Peyer's patch (tissue), 4 donors: Measurements from ENCODE around the gene HHIP. TPM values are rescaled to one million over a fixed set of nuclear protein-coding genes. Genes with fewer than 3 reads are reported as not detected.
A peak's percentile ranks its signal among the peaks of the same experiment; 100 is the strongest.

Source experiments
- DNase-seq, 3 donors: peaks; one replicate each; pipeline ENCODE4 v3.0.0-alpha.2; 2017 to 2019
- H3K27ac ChIP-seq, 4 donors: fragments of 200-600 bp; sonication (generic); one replicate each; pipeline ENCODE4 v1.5.1; 2016 to 2019
- H3K27me3 ChIP-seq, 2 donors: fragments of 200-600 bp; sonication (generic); one replicate each; pipeline ENCODE4 v1.5.1; 2019
- H3K36me3 ChIP-seq, 3 donors: fragments of 200-600 bp; sonication (generic); one replicate each; pipeline ENCODE4 v1.5.1; 2016 to 2019
- H3K4me1 ChIP-seq, 4 donors: fragments of 200-600 bp; sonication (generic); one replicate each; pipeline ENCODE4 v1.5.1; 2016 to 2019
- H3K4me3 ChIP-seq, 4 donors: fragments of 200-600 bp; sonication (generic); 1 replicate in 3 of 4; 2 replicates in 1 of 4; pipeline ENCODE4 v1.5.1; 2016 to 2019; ENCODE audit warnings: mild to moderate bottlenecking in 1 of 4
- H3K9me3 ChIP-seq, 4 donors: fragments of 200-600 bp; sonication (generic); one replicate each; pipeline ENCODE4 v1.5.1; 2016 to 2019; ENCODE audit warnings: mild to moderate bottlenecking in 1 of 4
- POLR2A ChIP-seq, 2 donors: fragments of 450-650 bp; IDR thresholded peaks; one replicate each; pipeline ENCODE4 v1.5.1; 2017; ENCODE audit warnings: antibody characterized with exemption in 2 of 2, mild to moderate bottlenecking in 2 of 2, moderate library complexity in 2 of 2
- total RNA-seq, 4 donors: library from RNA; depleted of rRNA; stranded (reverse); fragments of >200 nt; gene quantifications; one replicate each; pipeline ENCODE4 v1.1.0, GENCODE V29; 2016
- TF ChIP-seq, protein P1 (sequence below), 6 experiments: fragments of 450-650 bp in 4 of 6; fragments of 200-600 bp in 2 of 6; sonication (generic) in 1 of 6; IDR thresholded peaks; one replicate each; pipeline ENCODE4 v1.5.1; 2017 to 2019; ENCODE audit warnings: antibody characterized with exemption in 6 of 6, mild to moderate bottlenecking in 3 of 6, moderate library complexity in 1 of 6

Gene HHIP
- total RNA-seq, 4 donors from 2014 or later, result 3.0 to 37.1 (median 6.6) TPM

DNA sequence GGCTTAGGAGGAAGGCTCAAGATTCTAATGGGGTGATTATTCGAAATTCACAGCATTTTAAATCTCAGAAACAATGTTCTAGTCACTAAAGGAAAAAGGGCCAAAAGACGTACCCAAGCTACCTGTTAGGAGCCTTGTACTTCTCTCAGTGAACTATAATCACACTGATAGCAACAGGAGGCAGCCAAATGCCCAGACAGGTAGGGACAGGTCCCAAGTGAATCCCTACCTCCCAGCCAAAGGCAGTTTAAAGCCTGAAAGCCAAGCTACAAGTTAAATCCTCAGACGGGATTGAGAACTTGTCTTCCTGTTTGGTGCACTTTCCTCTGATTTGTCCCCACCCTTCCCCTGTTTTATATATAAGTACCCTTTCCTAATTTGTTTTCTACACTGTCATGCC, 24.3 kb upstream of the HHIP start:
- TF ChIP-seq POLR2A (IDR thresholded peaks at IDR 0.05), result no peak
- TF ChIP-seq, protein P1, sequence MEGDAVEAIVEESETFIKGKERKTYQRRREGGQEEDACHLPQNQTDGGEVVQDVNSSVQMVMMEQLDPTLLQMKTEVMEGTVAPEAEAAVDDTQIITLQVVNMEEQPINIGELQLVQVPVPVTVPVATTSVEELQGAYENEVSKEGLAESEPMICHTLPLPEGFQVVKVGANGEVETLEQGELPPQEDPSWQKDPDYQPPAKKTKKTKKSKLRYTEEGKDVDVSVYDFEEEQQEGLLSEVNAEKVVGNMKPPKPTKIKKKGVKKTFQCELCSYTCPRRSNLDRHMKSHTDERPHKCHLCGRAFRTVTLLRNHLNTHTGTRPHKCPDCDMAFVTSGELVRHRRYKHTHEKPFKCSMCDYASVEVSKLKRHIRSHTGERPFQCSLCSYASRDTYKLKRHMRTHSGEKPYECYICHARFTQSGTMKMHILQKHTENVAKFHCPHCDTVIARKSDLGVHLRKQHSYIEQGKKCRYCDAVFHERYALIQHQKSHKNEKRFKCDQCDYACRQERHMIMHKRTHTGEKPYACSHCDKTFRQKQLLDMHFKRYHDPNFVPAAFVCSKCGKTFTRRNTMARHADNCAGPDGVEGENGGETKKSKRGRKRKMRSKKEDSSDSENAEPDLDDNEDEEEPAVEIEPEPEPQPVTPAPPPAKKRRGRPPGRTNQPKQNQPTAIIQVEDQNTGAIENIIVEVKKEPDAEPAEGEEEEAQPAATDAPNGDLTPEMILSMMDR (IDR thresholded peaks at IDR 0.05), result no peak
- H3K27ac ChIP-seq, result no peak overlapping the region

DNA sequence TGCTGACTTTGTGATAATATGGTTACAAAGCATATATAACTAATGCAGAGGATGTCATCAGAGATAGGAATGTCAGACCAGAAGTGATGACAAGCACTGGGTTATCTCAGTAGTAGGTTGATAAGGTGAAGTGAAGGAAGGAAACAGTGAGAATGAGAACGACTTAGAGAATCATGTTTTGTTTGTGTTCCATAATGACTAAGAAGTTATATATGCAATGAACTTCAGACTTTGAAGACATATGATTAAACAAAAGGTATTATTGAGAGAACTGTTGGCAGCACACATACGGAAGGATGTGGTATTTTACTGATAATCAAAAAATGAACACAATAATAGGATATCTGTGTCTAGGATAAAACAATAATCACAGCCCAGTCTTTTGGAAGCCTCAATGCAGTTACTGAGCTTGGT, 18.3 kb upstream of the HHIP start:
- no peak overlapping the region for H3K27ac ChIP-seq
- TF ChIP-seq, protein P1 (IDR thresholded peaks at IDR 0.05), result no peak
- no peak for TF ChIP-seq POLR2A (IDR thresholded peaks at IDR 0.05)
- H3K36me3 ChIP-seq, result no peaks in the 10 kb centered on the region
- H3K27me3 ChIP-seq, result no peaks in the 10 kb centered on the region
- no peaks in the 10 kb centered on the region for H3K4me1 ChIP-seq
- no peak for DNase-seq
- H3K9me3 ChIP-seq, result no peaks in the 10 kb centered on the region
- H3K4me3 ChIP-seq, result no peak overlapping the region

More for the DNA sequence above, 24.3 kb upstream of the HHIP start:
- Histone ChIP-seq H3K36me3 (no peaks in the 10 kb centered on the region), H3K9me3 (no peaks in the 10 kb centered on the region), H3K4me1 (no peaks in the 10 kb centered on the region), H3K27me3 (no peaks in the 10 kb centered on the region), H3K4me3 (no peak overlapping the region)
- DNase-seq, result no peak

DNA sequence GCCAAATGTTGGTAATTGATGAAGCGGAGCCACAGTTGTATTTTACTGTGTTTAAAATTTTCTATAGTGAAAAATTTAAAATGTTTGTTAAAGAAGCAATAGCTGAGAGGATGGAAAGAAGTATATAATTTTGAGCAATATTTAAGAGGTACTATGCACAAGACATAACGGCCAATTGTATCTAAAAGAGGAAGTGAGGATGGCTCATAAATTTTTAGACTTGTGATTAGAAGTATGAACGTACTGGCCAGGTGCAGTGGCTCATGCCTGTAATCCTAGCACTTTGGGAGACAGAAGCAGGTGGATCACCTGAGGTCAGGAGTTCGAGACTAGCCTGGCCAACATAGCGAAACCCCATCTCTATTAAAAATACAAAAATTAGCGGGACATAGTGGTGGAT, 12.7 kb upstream of the HHIP start:
- H3K9me3 ChIP-seq, result no peaks in the 10 kb centered on the region
- H3K27ac ChIP-seq, result no peak overlapping the region
- no peak for DNase-seq
- no peaks in the 10 kb centered on the region for H3K36me3 ChIP-seq
- H3K4me1 ChIP-seq, result no peaks in the 10 kb centered on the region
- TF ChIP-seq, protein P1 (IDR thresholded peaks at IDR 0.05), result no peak
- TF ChIP-seq POLR2A (IDR thresholded peaks at IDR 0.05), result no peak
- no peak overlapping the region for H3K4me3 ChIP-seq
- H3K27me3 ChIP-seq, result no peaks in the 10 kb centered on the region

DNA sequence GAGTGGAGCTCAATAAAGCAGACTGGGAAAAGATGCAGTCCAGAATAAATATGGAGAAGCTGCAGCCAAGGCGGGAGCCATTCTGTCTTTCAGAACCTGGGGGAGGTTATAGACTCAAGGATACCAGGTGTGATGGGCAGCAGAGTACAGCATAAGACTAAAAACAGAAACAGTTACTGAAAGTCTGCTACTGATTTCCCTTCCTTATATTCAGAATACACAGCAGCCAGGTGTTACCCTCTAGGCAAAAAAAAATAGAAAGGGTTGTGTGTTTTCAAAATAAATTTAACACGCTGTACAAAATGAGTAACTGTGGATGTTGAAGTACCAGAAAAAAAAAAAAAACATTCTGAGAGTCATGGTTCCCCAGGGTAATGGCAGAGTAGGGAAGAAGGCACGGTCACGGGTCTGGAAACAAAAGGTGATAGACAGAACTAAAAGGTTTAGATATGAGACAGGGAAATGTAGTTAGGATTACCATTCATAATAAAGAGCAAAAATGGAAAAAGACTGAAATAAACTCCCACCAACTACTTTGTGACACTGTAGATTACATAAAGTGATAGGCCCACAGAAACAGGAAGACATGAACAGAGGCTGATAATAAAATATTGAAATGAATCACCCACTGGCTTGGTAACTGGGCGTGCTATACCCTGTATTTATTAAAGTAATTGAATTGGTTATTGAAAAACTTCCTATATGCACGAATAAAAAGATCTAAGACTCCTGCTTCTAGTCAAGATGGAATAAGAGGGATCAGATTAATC, 10.8 kb upstream of the HHIP start:
- Histone ChIP-seq H3K27me3 (no peaks in the 10 kb centered on the region), H3K4me3 (no peak overlapping the region), H3K9me3 (no peaks in the 10 kb centered on the region), H3K4me1 (no peaks in the 10 kb centered on the region), H3K36me3 (no peaks in the 10 kb centered on the region), H3K27ac (no peak overlapping the region)
- no peak for DNase-seq
- TF ChIP-seq, protein P1 (IDR thresholded peaks at IDR 0.05), result no peak
- no peak for TF ChIP-seq POLR2A (IDR thresholded peaks at IDR 0.05)

DNA sequence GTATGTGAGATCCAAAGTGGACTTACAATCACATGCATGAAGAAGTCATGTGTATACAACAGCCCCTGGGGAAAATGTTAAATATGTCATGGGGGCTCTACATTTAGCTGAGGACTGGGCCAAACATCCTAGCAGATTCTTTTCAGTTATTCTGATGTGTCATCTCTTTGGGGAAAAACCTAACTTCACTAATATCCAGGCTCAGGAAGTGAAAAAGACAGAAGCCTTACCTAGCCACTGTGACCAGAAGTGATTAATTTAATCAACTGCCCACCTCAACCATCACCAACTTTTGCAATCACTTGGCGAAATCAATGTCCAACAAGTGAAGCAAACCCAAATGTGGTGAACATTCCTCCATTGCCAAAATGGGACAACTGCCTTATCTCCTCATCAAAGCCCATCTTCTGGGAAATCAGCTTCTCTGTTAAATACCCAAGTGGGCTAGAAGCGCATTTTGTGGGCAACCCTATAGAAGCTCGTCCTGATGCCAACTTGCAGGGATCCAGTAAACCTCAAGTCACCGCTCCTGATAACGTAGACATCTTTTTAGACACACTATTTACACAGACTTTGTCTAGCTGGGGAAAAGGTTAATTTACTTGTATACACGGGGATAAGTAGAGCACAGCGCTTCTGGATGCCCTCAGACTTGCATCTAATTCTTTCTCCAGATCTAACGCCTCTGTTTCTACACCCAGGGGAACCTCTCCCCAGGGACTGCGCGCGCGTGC, 1.4 kb upstream of the HHIP start:
- DNase-seq, result no peak
- Histone ChIP-seq H3K27ac (no peak overlapping the region), H3K27me3 (peaks cover 0 to 17% of the 10 kb centered on the region in 2 donors), H3K9me3 (no peaks in the 10 kb centered on the region), H3K4me1 (peaks cover 0 to 8% (median 0%) of the 10 kb centered on the region in 4 donors), H3K36me3 (no peaks in the 10 kb centered on the region), H3K4me3 (peak overlapping the region in 2 of 4 donors; percentile 46 to 54)
- no peak for TF ChIP-seq POLR2A (IDR thresholded peaks at IDR 0.05)
- TF ChIP-seq, protein P1 (IDR thresholded peaks at IDR 0.05), result no peak
